ENCODE results near the gene ATP1A2.

Gene ATP1A2

DNA sequence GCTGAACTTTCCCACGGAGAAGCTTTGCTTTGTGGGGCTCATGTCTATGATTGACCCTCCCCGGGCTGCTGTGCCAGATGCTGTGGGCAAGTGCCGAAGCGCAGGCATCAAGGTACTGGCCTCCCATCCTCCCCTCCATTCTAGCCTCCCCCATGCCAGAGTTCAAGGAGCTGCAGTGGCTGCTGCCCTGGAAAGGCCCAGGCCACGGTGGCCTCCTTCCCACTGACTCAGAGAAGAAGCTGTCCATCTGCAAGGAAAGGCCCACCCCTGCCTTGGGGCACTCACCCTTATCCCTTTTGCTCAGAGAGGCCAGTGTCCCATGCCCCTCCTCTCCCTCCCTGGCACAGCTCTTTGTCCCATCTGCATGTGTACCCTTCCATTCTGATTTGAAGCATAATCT, 14.9 kb downstream of the ATP1A2 start:
- H3K36me3 ChIP-seq (ENCODE audit: control insufficient read depth in 1 of 2, insufficient read depth in 2 of 2, low read length in 2 of 2), result no peaks in the 10 kb centered on the region
- H2BK5ac ChIP-seq (ENCODE audit: low read depth, low read length, poor library complexity), result no peak overlapping the region
- WGBS (ENCODE audit: extremely low coverage, insufficient coverage, insufficient read length), result no CpG with 5 or more reads among the region's 5 CpGs

DNA sequence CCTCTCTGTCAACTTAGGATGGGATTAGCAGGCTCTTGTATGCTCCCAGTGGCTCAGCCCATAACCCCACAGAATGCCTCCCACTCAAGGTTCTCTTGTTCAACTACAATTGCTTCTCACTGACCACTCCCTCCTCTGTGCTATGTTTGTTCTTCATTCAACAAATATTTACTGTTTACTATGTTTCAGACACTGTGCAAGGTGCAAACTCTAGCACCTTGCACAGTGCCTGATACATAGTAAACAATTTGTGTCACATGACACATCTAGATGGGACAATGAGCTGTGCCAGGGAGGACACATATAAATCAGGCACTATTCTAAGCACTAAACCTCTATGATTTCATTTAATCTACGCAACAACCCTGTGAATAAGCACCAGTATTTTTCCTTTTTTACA, 15.4 kb downstream of the ATP1A2 start:
- Histone ChIP-seq H3K23ac (ENCODE audit: low read length) (no peak overlapping the region), H3K27ac (ENCODE audit: low read depth, low read length) (no peak overlapping the region)
- no CpG with 5 or more reads among the region's 1 CpG for WGBS (ENCODE audit: extremely low coverage, insufficient coverage, insufficient read length)

More for the DNA sequence above, 14.9 kb downstream of the ATP1A2 start:
- H3K79me1 ChIP-seq (ENCODE audit: low read length), result no peaks in the 10 kb centered on the region
- H2AK5ac ChIP-seq (ENCODE audit: low read length), result no peak overlapping the region
- H3K9ac ChIP-seq (ENCODE audit: low read length), result no peak overlapping the region
- no peak overlapping the region for H3K18ac ChIP-seq (ENCODE audit: low read length)
- no peak overlapping the region for H3K27ac ChIP-seq (ENCODE audit: low read depth, low read length)
- H3K79me2 ChIP-seq (ENCODE audit: control insufficient read depth, insufficient read depth, low read length, poor library complexity), result no peaks in the 10 kb centered on the region
- no peak overlapping the region for H3K4ac ChIP-seq (ENCODE audit: low read depth, low read length)
- no peaks in the 10 kb centered on the region for H3K9me3 ChIP-seq (ENCODE audit: insufficient read depth, low read depth, low read length)
- no peak overlapping the region for H3K4me2 ChIP-seq (ENCODE audit: low read length)
- H2AFZ ChIP-seq (ENCODE audit: insufficient read depth, low read length, poor library complexity), result no peak overlapping the region
- H4K91ac ChIP-seq (ENCODE audit: low read depth, low read length), result no peak overlapping the region
- H4K8ac ChIP-seq (ENCODE audit: low read depth, low read length), result no peak overlapping the region
- no peak overlapping the region for H3K14ac ChIP-seq (ENCODE audit: low read length)
- H3K4me3 ChIP-seq (ENCODE audit: low read depth, low read length), result no peak overlapping the region
- peaks cover 0 to under 1% of the 10 kb centered on the region in 2 experiments for H3K4me1 ChIP-seq (ENCODE audit: control insufficient read depth in 1 of 2, insufficient read depth in 2 of 2, low read length in 2 of 2)
- H2BK12ac ChIP-seq (ENCODE audit: low read length), result no peak overlapping the region
- no peak overlapping the region for H4K12ac ChIP-seq (ENCODE audit: low read depth, low read length)
- no peaks in the 10 kb centered on the region for H3K27me3 ChIP-seq (ENCODE audit: insufficient read depth, low read length)
- no peak overlapping the region for H3K23ac ChIP-seq (ENCODE audit: low read length)
- no peak overlapping the region for H2BK120ac ChIP-seq (ENCODE audit: insufficient read depth, low read length, poor library complexity)
- DNase-seq, result peak; percentile 50 to 74

GRCh38 chr1:160131803-160132565, 16.4 kb downstream of the ATP1A2 start:
- H3K4ac ChIP-seq (ENCODE audit: low read depth, low read length), result no peak overlapping the region
- no peak overlapping the region for H2BK5ac ChIP-seq (ENCODE audit: low read depth, low read length, poor library complexity)
- no peak for DNase-seq
- no CpG with 5 or more reads among the region's 8 CpGs for WGBS (ENCODE audit: extremely low coverage, insufficient coverage, insufficient read length)
- no peaks in the 10 kb centered on the region for H3K4me1 ChIP-seq (ENCODE audit: control insufficient read depth in 1 of 2, insufficient read depth in 2 of 2, low read length in 2 of 2)
- H4K8ac ChIP-seq (ENCODE audit: low read depth, low read length), result no peak overlapping the region
- no peak overlapping the region for H3K27ac ChIP-seq (ENCODE audit: low read depth, low read length)
- H2BK12ac ChIP-seq (ENCODE audit: low read length), result no peak overlapping the region
- no peak overlapping the region for H3K23ac ChIP-seq (ENCODE audit: low read length)
- no peaks in the 10 kb centered on the region for H3K79me2 ChIP-seq (ENCODE audit: control insufficient read depth, insufficient read depth, low read length, poor library complexity)
- no peak overlapping the region for H3K9ac ChIP-seq (ENCODE audit: low read length)
- no peaks in the 10 kb centered on the region for H3K27me3 ChIP-seq (ENCODE audit: insufficient read depth, low read length)
- H3K4me3 ChIP-seq (ENCODE audit: low read depth, low read length), result no peak overlapping the region
- H4K91ac ChIP-seq (ENCODE audit: low read depth, low read length), result no peak overlapping the region
- H3K9me3 ChIP-seq (ENCODE audit: insufficient read depth, low read depth, low read length), result no peaks in the 10 kb centered on the region
- no peaks in the 10 kb centered on the region for H3K79me1 ChIP-seq (ENCODE audit: low read length)
- H3K18ac ChIP-seq (ENCODE audit: low read length), result no peak overlapping the region
- no peak overlapping the region for H3K4me2 ChIP-seq (ENCODE audit: low read length)
- H2AFZ ChIP-seq (ENCODE audit: insufficient read depth, low read length, poor library complexity), result no peak overlapping the region
- no peak overlapping the region for H3K14ac ChIP-seq (ENCODE audit: low read length)
- H2BK120ac ChIP-seq (ENCODE audit: insufficient read depth, low read length, poor library complexity), result no peak overlapping the region
- no peak overlapping the region for H4K12ac ChIP-seq (ENCODE audit: low read depth, low read length)
- no peaks in the 10 kb centered on the region for H3K36me3 ChIP-seq (ENCODE audit: control insufficient read depth in 1 of 2, insufficient read depth in 2 of 2, low read length in 2 of 2)
- no peak overlapping the region for H2AK5ac ChIP-seq (ENCODE audit: low read length)

More for the DNA sequence above, 15.4 kb downstream of the ATP1A2 start:
- Histone ChIP-seq H4K12ac (ENCODE audit: low read depth, low read length) (no peak overlapping the region), H2BK5ac (ENCODE audit: low read depth, low read length, poor library complexity) (no peak overlapping the region), H3K79me2 (ENCODE audit: control insufficient read depth, insufficient read depth, low read length, poor library complexity) (no peaks in the 10 kb centered on the region), H3K36me3 (ENCODE audit: control insufficient read depth in 1 of 2, insufficient read depth in 2 of 2, low read length in 2 of 2) (no peaks in the 10 kb centered on the region), H4K91ac (ENCODE audit: low read depth, low read length) (no peak overlapping the region), H3K79me1 (ENCODE audit: low read length) (no peaks in the 10 kb centered on the region), H2AK5ac (ENCODE audit: low read length) (no peak overlapping the region), H2AFZ (ENCODE audit: insufficient read depth, low read length, poor library complexity) (no peak overlapping the region), H3K9ac (ENCODE audit: low read length) (no peak overlapping the region), H3K4me1 (ENCODE audit: control insufficient read depth in 1 of 2, insufficient read depth in 2 of 2, low read length in 2 of 2) (no peaks in the 10 kb centered on the region), H4K8ac (ENCODE audit: low read depth, low read length) (no peak overlapping the region), H3K14ac (ENCODE audit: low read length) (no peak overlapping the region), H3K27me3 (ENCODE audit: insufficient read depth, low read length) (no peaks in the 10 kb centered on the region), H3K4me2 (ENCODE audit: low read length) (no peak overlapping the region), H3K4ac (ENCODE audit: low read depth, low read length) (no peak overlapping the region), H3K4me3 (ENCODE audit: low read depth, low read length) (no peak overlapping the region), H2BK12ac (ENCODE audit: low read length) (no peak overlapping the region), H2BK120ac (ENCODE audit: insufficient read depth, low read length, poor library complexity) (no peak overlapping the region), H3K9me3 (ENCODE audit: insufficient read depth, low read depth, low read length) (no peaks in the 10 kb centered on the region), H3K18ac (ENCODE audit: low read length) (no peak overlapping the region)
- DNase-seq, result no peak

- no peak for DNase-seq
- Histone ChIP-seq H2AFZ (ENCODE audit: insufficient read depth, low read length, poor library complexity) (no peak overlapping the region), H2AK5ac (ENCODE audit: low read length) (no peak overlapping the region), H3K79me2 (ENCODE audit: control insufficient read depth, insufficient read depth, low read length, poor library complexity) (no peaks in the 10 kb centered on the region), H2BK120ac (ENCODE audit: insufficient read depth, low read length, poor library complexity) (no peak overlapping the region), H3K27me3 (ENCODE audit: insufficient read depth, low read length) (no peaks in the 10 kb centered on the region), H3K4ac (ENCODE audit: low read depth, low read length) (no peak overlapping the region), H3K14ac (ENCODE audit: low read length) (no peak overlapping the region), H4K91ac (ENCODE audit: low read depth, low read length) (no peak overlapping the region), H3K9ac (ENCODE audit: low read length) (no peak overlapping the region), H3K4me2 (ENCODE audit: low read length) (no peak overlapping the region), H3K9me3 (ENCODE audit: insufficient read depth, low read depth, low read length) (no peaks in the 10 kb centered on the region), H3K18ac (ENCODE audit: low read length) (no peak overlapping the region), H4K12ac (ENCODE audit: low read depth, low read length) (no peak overlapping the region), H2BK5ac (ENCODE audit: low read depth, low read length, poor library complexity) (no peak overlapping the region), H3K36me3 (ENCODE audit: control insufficient read depth in 1 of 2, insufficient read depth in 2 of 2, low read length in 2 of 2) (no peaks in the 10 kb centered on the region), H3K27ac (ENCODE audit: low read depth, low read length) (no peak overlapping the region), H2BK12ac (ENCODE audit: low read length) (no peak overlapping the region), H4K8ac (ENCODE audit: low read depth, low read length) (no peak overlapping the region), H3K23ac (ENCODE audit: low read length) (no peak overlapping the region), H3K4me3 (ENCODE audit: low read depth, low read length) (peak overlapping the region; percentile 20), H3K79me1 (ENCODE audit: low read length) (no peaks in the 10 kb centered on the region), H3K4me1 (ENCODE audit: control insufficient read depth in 1 of 2, insufficient read depth in 2 of 2, low read length in 2 of 2) (no peaks in the 10 kb centered on the region)
- WGBS (ENCODE audit: extremely low coverage, insufficient coverage, insufficient read length), result 100% methylated on average over 1 of the region's 9 CpGs
These were observed 18.6 kb downstream of the ATP1A2 start for GRCh38 chr1:160133990-160134770.

Data from trophoblast cell (in vitro differentiated cells and primary cell).